Stimulated activated CD4-positive, alpha-beta T cell treated with anti-CD3 and anti-CD28 coated beads, Interleukin-1b, Interleukin-23, amount 100 ng/mL, for 1 hour (primary cell): ENCODE data around the gene MS4A3.
"Not testable (repeated sequence)": the region's sequence is repeated elsewhere in the genome, so short reads cannot be mapped to it uniquely, and the experiment has no call there.

Experiments used
- DNase-seq, 2 donors: peaks; one replicate each; pipeline ENCODE4 v3.0.0-alpha.2; 2020; ENCODE audit warnings: low read depth in 2 of 2

MS4A3 gene

DNA sequence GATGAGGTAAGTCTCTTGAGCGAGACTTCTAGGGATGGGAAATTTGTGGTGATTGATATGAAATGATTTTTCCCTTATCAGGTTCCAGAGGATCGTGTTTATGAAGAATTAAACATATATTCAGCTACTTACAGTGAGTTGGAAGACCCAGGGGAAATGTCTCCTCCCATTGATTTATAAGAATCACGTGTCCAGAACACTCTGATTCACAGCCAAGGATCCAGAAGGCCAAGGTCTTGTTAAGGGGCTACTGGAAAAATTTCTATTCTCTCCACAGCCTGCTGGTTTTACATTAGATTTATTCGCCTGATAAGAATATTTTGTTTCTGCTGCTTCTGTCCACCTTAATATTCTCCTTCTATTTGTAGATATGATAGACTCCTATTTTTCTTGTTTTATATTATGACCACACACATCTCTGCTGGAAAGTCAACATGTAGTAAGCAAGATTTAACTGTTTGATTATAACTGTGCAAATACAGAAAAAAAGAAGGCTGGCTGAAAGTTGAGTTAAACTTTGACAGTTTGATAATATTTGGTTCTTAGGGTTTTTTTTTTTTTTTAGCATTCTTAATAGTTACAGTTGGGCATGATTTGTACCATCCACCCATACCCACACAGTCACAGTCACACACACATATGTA lies 39.1 kb downstream of the MS4A3 start:
- DNase-seq, result no peak

DNA sequence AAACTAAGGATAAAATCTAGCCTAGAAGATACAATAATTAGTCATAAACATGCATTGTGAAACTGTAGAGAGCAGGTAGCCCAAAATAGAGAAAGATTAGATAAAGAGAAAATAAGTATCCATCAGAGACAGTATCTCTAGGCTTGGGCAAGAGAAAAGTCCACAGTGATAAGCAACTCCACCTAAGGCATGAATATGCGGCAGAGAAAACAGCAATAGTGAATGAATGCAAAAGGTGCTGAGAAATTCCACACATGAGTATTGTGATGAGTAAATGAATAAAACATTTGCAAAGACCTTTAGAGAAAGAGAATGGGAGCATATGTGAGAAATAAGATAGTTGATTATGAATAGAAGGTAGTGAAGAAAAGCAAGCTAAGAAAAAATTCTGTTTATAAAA lies 40.7 kb downstream of the MS4A3 start:
- no peak for DNase-seq

DNA sequence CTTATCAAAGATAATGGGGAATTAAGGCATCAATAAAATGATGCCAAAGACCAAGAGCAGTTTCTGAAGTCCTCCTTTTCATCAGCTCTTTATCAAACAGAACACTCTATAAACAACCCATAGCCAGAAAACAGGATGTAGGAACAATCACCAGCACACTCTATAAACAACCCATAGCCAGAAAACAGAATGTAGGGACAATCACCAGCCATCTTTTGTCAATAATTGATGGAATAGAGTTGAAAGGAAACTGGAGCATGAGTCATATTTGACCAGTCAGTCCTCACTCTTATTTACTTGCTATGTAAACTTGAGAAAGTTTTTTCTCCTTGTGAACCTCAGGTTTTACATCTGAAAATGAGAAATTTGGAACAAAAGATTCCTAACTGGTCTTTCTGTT lies 42.0 kb downstream of the MS4A3 start:
- no peak for DNase-seq

DNA sequence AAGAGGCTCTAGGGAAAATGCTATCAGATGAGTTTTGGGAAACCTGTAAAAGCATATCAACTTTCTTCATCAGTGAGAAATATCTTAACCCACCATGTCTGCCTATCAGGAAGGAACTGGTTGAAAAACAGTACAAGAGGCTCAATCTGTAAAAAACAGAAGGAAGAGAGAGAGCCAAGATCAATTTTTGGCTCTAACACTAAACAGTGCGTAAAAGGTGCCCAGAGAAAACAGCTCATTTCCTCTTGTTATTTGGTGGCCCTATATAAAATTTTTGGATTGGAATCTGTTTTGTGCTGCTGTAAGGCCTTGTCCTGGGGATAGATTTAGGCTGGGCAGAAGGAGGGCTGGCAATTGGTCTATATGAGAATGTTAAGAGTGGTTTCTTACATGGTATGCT lies 44.1 kb downstream of the MS4A3 start:
- DNase-seq, result no peak

DNA sequence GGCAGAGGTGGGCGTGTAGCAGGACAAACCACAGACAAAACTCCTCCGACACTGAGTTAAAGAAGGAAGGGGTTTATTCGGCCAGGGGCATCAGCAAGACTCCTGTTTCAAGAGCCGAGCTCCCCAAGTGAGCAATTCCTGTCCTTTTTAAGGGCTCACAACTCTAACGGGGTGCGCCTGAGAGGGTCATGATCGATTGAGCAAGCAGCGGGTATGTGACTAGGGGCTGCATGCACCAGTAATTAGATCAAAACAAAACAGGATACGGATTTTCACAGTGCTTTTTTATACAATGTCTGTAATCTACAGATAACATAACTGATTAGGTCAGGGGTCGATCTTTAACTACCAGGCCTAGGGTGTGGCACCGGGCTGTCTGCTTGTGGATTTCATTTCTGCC lies 44.9 kb downstream of the MS4A3 start:
- DNase-seq, result not testable (repeated sequence)

DNA sequence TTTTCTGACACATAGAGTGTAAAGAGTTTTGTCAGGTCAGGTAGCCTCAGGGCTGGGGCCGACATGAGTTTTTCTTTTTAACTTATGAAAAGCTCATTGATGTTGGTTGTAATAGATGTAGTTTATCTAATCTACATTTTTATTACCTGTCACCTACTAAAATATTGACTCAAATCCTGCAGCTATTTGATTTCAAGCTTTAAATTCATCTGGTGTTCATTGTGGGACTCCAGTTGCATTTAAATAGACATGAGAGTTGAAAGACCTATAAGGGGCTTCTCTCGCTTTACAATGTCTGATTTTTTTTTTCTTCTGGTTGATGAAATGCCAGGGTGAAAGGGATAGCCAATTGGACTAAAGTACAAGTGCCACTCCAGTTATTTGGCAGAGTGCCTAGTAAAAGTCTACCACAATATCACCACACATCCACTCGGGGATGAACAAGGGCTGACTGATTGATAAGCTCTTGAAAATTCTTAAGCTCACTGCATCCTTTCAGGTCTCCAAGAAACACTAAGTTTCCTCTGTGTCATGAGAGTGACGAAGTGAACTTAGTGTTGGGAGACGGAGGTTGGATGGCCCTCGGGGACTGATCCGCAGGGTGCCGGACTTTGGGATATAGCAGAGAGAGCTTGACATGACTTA lies 48.1 kb downstream of the MS4A3 start:
- not testable (repeated sequence) for DNase-seq

DNA sequence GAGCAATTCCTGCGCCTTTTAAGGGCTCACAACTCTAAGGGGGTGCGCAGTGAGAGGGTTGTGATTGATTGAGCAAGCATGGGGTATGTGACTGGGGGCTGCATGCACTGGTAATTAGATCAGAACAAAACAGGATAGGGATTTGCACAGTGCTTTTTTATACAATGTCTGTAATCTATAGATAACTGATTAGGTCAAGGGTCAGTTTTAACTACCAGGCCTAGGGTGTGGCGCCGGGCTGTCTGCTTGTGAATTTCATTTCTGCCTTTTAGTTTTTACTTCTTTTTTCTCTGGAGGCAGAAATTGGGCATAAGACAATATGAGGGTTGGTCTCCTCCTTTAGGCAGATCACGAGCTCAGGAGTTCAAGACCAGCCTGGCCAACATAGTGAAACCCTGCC lies 52.2 kb downstream of the MS4A3 start:
- DNase-seq, result not testable (repeated sequence)

DNA sequence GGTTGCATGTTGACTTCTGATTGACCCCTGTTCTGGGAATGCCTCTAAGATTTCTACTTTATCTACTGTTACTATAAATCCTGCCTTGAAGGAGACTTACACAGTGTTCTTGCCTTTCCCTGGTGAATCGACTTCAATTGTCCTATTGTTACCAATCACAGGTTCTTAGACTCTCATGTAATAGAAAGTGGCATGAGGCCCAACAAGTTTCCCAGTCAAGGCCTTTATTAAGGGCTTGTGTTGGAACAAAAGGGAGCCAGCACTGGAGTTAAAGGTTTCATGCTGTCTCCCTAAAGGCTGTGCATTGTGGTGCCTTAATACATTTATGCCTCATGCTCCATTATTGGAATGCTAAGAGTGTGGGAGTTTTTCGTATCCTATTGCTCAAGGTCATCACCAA lies 55.3 kb downstream of the MS4A3 start:
- no peak for DNase-seq

DNA sequence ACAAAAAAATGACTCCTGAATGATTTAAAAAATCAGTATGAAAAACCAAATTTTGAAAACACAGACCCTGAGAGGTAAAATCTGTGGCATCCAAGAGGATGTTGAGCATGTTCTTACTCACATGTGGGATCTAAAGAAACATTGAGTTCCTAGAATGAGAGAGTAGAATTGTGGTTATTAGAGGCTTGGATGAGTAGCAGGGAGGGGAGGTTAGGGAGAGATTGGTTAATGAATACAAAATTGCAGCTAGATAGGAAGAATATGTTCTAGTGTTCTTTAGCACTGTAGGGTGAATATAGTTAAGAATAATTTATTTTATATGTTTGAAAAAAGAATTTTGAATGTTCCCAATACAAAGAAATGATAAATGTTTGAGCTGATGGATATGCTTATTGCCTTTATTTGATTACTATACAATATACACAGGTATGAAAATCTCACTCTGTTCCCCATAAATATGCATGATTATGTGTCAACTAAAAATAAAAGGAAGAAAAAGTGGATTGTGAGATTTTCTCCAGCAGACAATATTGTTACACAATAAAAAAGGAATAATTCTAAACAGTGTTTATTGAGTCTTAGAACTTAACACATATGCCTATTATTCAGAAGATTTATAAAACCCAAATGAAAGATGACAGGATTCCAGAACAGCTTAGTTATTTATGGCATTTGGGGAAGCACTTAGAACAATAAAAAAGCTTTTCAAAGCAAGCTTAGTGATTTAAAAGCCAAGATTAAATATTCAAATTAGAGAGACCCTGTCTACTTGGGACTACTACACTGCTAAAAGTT lies 60.7 kb downstream of the MS4A3 start:
- no peak for DNase-seq

DNA sequence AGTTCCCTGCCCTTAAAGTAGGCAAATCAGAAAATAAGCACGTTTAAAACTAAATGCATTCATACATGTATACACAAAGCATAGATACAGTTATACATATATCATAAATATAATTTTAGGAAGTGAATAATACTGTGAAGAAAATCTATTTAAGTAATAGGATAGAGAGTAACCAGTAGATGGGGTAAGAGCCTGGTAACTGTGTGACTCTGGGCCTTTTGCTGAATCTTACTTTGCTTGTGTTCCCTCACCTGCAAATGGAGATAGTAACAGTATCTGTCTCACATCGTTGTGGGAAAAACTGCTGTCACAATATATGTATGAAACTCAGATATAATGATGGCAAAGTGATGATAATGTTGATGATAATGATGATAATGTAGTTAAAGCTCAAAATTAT lies 61.9 kb downstream of the MS4A3 start:
- DNase-seq, result no peak

DNA sequence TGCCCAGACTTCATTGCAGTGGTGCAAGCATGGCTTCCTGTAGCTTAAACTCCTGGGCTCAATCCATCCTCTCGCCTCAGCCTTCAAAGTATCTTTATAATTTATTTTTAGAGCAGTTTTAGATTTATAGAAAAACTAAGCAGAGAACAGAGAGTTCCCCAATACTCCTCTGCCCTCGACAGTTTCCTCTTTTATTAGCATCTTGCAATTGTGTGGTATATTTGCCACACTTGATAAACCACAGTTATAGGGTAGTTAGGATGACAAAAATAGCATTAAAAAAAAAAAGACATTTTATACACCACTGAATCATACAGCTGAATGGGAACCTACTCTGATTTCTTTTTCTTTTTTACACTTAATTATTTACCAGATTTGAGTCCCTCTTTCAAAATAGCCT lies 63.2 kb downstream of the MS4A3 start:
- DNase-seq, result no peak
